Neural crest cell (in vitro differentiated cells): ENCODE measurements around the gene CUL7. TPM values are rescaled to one million over a fixed set of nuclear protein-coding genes. Genes with fewer than 3 reads are reported as not detected.

Experiments
- DNase-seq: peaks from one replicate; pipeline ENCODE4 v3.0.0; 2021; ENCODE audit warnings: low read depth, mixed read lengths, low spot score
- H3K27ac Mint-ChIP-seq: one replicate; pipeline ENCODE4 v1.8.0; 2021; ENCODE audit warnings: mild to moderate bottlenecking, mixed read lengths; ENCODE audit not compliant: unreplicated experiment
- H3K27me3 Mint-ChIP-seq: 2 replicates; pipeline ENCODE4 v1.8.0; 2021; ENCODE audit warnings: low read depth, mild to moderate bottlenecking, mixed read lengths
- H3K36me3 Mint-ChIP-seq: 2 replicates; pipeline ENCODE4 v1.8.0; 2021; ENCODE audit warnings: low read depth, mild to moderate bottlenecking, mixed read lengths
- H3K4me1 Mint-ChIP-seq: 2 replicates; pipeline ENCODE4 v1.8.0; 2021; ENCODE audit warnings: mixed read lengths
- H3K4me3 Mint-ChIP-seq: one replicate; pipeline ENCODE4 v1.8.0; 2021; ENCODE audit warnings: mild to moderate bottlenecking, mixed read lengths
- H3K9me3 Mint-ChIP-seq: 2 replicates; pipeline ENCODE4 v1.8.0; 2021; ENCODE audit warnings: mixed read lengths
- total RNA-seq: library from RNA; stranded (reverse); gene quantifications from 2 replicates; pipeline ENCODE4 v1.2.1, GENCODE V29; 2021
- TF ChIP-seq, protein P1 (sequence below): fragments of 200-600 bp; sonication (generic); conservative IDR thresholded peaks from 2 replicates; pipeline ENCODE4 v1.5.0; 2021; ENCODE audit warnings: antibody characterized with exemption, mild to moderate bottlenecking

Gene CUL7
- total RNA-seq, 1 donor from 2014 or later = 42.9 TPM

DNA sequence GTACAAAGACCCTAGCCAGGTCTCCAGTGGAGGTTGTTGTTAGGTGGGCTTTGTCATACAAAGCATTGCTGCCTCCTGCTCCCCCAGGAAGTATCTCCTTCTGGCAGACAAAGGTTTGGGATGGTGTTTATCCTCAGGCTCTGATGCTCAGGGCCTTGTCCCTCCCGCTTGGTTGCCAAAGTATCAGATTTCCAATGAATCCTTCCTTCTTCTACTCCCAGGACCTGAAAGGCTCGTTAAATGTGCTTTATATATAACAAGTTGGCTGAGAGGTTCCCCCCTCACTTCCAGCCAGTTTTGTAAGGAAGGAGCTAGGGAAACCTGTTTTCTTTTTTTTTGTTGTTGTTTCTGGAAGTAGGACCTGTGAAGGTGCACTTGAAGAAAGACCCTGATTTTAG, 36.9 kb upstream of the CUL7 start:
- H3K36me3 Mint-ChIP-seq = no peaks in the 10 kb centered on the region
- no peak for DNase-seq
- TF ChIP-seq, protein P1, sequence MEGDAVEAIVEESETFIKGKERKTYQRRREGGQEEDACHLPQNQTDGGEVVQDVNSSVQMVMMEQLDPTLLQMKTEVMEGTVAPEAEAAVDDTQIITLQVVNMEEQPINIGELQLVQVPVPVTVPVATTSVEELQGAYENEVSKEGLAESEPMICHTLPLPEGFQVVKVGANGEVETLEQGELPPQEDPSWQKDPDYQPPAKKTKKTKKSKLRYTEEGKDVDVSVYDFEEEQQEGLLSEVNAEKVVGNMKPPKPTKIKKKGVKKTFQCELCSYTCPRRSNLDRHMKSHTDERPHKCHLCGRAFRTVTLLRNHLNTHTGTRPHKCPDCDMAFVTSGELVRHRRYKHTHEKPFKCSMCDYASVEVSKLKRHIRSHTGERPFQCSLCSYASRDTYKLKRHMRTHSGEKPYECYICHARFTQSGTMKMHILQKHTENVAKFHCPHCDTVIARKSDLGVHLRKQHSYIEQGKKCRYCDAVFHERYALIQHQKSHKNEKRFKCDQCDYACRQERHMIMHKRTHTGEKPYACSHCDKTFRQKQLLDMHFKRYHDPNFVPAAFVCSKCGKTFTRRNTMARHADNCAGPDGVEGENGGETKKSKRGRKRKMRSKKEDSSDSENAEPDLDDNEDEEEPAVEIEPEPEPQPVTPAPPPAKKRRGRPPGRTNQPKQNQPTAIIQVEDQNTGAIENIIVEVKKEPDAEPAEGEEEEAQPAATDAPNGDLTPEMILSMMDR = no peak
- peaks cover 47% of the 10 kb centered on the region for H3K4me1 Mint-ChIP-seq
- H3K9me3 Mint-ChIP-seq = no peaks in the 10 kb centered on the region
- H3K4me3 Mint-ChIP-seq = no peak overlapping the region
- H3K27ac Mint-ChIP-seq = no peak overlapping the region
- no peaks in the 10 kb centered on the region for H3K27me3 Mint-ChIP-seq

DNA sequence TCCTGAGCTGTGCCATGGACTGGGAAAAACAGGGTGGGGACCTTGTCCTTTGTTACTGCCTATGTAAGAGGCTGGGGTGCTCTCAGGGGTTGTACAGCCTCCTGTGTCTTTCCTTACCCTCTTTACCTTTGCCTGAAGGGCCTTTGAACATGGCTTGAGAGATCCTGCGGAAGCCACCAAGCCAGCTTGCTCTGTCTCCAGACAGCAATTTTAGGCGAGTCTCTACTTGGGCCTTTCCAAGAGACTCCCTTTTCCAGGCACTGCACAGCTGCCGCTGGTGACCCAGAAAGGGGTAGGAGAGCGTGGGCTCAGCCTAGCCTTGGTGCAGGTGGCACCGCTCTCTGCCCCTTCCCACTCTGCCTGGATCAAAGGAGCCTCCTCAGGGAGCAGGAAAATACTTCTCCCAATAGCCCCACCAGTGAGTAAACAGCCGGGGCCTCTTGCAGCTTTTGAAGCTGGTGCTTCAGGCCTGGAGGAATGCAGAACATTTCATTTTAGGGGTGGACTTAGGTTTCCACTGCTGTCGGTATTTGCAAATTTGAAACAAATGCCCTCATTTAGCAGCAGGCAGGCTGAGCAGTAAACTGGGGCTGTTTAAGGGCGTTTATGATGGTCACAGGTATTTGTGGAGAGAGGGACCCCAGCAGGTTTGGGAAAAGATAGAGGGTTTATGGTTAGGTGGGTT, 36.4 kb upstream of the CUL7 start:
- Mint-ChIP-seq H3K9me3 (no peaks in the 10 kb centered on the region), H3K4me3 (no peak overlapping the region), H3K27me3 (no peaks in the 10 kb centered on the region), H3K36me3 (no peaks in the 10 kb centered on the region), H3K4me1 (peaks cover 42% of the 10 kb centered on the region), H3K27ac (peak overlapping the region; percentile 50)
- TF ChIP-seq, protein P1 = no peak
- DNase-seq = no peak

DNA sequence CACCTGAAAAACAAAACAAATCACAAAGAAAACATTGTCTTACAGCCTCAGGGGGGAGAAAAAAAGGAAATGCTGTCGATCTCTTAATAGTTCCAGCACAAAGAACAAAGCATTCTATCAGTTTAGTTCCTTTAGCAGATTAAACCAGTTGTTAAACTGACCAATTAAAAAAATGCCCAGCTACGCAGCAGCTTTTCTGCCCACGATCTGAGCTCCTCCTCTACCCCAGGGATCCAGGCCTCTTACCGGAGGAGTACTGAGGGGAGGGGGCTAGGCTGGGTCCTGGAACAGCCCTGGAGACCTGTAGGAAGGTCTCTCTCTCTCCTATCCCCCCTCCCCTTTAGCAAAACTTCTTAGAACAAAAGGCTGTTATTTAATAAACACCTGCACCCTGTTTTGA, 35.8 kb upstream of the CUL7 start:
- no peak overlapping the region for H3K27ac Mint-ChIP-seq
- H3K4me1 Mint-ChIP-seq = peaks cover 42% of the 10 kb centered on the region
- TF ChIP-seq, protein P1 = no peak
- no peak for DNase-seq
- H3K36me3 Mint-ChIP-seq = no peaks in the 10 kb centered on the region
- no peaks in the 10 kb centered on the region for H3K9me3 Mint-ChIP-seq
- no peaks in the 10 kb centered on the region for H3K27me3 Mint-ChIP-seq
- no peak overlapping the region for H3K4me3 Mint-ChIP-seq

DNA sequence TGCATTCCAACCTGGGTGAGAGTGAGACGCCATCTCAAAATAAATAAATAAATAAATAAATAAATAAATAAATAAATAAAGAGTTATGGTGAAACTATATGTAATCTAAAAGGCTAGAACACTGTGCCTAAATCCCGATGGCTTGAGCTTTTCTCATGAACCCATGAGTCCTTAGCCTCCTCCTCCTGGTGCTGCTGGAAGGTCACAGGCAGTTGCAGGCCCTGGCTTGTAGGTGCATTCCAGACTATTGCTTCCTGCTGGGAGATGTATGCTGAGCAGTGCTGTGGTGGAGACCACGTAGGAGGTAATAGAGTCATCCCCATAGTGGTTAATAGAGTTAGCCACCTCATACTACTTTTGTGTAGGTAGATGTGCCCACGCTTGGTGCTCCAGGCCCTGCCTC, 35.0 kb upstream of the CUL7 start:
- H3K9me3 Mint-ChIP-seq = no peaks in the 10 kb centered on the region
- H3K36me3 Mint-ChIP-seq = no peaks in the 10 kb centered on the region
- TF ChIP-seq, protein P1 = no peak
- H3K27ac Mint-ChIP-seq = no peak overlapping the region
- peaks cover 35% of the 10 kb centered on the region for H3K4me1 Mint-ChIP-seq
- no peaks in the 10 kb centered on the region for H3K27me3 Mint-ChIP-seq
- H3K4me3 Mint-ChIP-seq = no peak overlapping the region
- DNase-seq = no peak

DNA sequence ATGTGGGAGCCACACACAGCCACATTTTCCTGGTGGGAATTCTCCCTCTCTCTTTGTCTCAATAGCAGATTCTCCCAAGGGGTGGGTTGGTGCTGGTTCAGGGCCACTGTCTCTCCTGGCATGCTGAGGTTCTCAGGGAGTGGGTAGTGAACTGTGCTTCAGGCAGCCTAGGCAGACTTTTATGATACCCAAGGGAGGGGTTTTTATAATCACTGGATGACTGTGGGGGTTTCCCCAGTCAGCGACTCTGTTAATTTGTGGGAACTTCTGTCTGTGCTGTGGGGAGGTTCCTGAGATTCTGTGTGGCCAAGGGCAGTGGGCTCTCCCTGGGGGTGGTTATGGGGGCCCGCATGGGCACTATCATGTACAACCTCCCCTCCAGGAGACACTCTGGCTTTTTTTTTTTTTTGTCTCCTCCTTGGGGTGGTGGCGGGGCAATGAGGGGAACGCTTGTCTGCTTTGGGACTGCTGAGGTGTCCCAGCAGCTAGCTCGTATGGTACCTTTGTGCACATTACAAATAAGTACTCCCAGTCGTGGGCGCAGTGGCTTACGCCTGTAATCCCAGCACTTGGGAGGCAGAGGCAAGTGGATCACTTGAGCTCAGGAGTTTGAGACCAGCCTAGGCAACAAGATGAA, 32.5 kb upstream of the CUL7 start:
- no peaks in the 10 kb centered on the region for H3K36me3 Mint-ChIP-seq
- H3K4me3 Mint-ChIP-seq = no peak overlapping the region
- DNase-seq = no peak
- no peaks in the 10 kb centered on the region for H3K27me3 Mint-ChIP-seq
- no peaks in the 10 kb centered on the region for H3K9me3 Mint-ChIP-seq
- H3K4me1 Mint-ChIP-seq = peaks cover 23% of the 10 kb centered on the region
- no peak overlapping the region for H3K27ac Mint-ChIP-seq
- TF ChIP-seq, protein P1 = no peak
